ENCODE measurements around the gene ZFR.

The ZFR gene

GRCh38 chr5:32465076-32465475 lies 20.5 kb upstream of the ZFR start:
- no peak for DNase-seq (ENCODE audit: low read depth)
- in situ Hi-C loops (cut with HindIII; ENCODE audit: low sequenced_read_pairs): no loop called here
- TF ChIP-seq, protein P1, sequence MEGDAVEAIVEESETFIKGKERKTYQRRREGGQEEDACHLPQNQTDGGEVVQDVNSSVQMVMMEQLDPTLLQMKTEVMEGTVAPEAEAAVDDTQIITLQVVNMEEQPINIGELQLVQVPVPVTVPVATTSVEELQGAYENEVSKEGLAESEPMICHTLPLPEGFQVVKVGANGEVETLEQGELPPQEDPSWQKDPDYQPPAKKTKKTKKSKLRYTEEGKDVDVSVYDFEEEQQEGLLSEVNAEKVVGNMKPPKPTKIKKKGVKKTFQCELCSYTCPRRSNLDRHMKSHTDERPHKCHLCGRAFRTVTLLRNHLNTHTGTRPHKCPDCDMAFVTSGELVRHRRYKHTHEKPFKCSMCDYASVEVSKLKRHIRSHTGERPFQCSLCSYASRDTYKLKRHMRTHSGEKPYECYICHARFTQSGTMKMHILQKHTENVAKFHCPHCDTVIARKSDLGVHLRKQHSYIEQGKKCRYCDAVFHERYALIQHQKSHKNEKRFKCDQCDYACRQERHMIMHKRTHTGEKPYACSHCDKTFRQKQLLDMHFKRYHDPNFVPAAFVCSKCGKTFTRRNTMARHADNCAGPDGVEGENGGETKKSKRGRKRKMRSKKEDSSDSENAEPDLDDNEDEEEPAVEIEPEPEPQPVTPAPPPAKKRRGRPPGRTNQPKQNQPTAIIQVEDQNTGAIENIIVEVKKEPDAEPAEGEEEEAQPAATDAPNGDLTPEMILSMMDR (IDR thresholded peaks at IDR 0.05; ENCODE audit: low read depth, low read length, missing control alignments): no peak
- no peak overlapping the region for H3K4me3 ChIP-seq (ENCODE audit: low read depth, low read length)

GRCh38 chr5:32462618-32463017 lies 18.1 kb upstream of the ZFR start:
- TF ChIP-seq, protein P1 (IDR thresholded peaks at IDR 0.05; ENCODE audit: low read depth, low read length, missing control alignments): no peak
- DNase-seq (ENCODE audit: low read depth): no peak
- no peak overlapping the region for H3K4me3 ChIP-seq (ENCODE audit: low read depth, low read length)
- in situ Hi-C loops (cut with HindIII; ENCODE audit: low sequenced_read_pairs): loop anchor here (5.0 kb wide), 1 partner anchor 45 kb away; no protein-coding TSS in a partner anchor

DNA sequence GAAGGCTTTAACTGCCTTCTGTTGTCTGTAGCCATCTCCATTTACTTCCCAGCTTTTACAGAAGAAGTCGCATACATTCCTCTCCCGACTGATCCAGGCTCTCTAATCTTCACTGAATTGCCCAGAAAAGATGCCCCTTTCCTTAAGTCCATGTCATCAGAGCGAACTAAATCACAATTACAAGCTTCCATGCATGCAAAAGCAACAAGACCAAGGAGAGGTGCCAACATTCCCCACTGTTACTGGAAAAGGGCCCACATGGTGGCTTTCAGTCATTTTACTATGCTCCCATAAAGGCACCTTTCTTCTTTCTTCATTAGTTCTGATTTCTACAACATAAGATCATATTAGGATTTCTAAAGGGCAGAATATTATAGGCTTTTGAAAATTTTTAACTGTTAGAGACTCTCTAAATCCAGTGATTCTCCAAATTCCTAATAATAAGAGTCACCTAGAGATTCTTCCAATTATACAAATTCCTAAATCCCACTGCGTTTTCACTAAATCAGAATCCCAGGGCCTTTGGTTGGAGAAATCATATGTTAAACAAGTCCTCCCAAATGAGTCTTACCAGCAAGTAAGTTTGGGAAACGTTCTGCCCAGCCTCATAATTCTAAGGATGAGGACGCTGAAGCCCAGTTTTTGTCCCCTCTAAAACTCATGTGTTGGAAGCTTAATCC lies 17.0 kb upstream of the ZFR start:
- H3K4me3 ChIP-seq (ENCODE audit: low read depth, low read length): no peak overlapping the region
- peak; percentile 27 for DNase-seq (ENCODE audit: low read depth)
- in situ Hi-C loops (cut with HindIII; ENCODE audit: low sequenced_read_pairs): loop anchor here (5.0 kb wide), 1 partner anchor 44 kb away; no protein-coding TSS in a partner anchor
- TF ChIP-seq, protein P1 (IDR thresholded peaks at IDR 0.05; ENCODE audit: low read depth, low read length, missing control alignments): no peak

- DNase-seq (ENCODE audit: low read depth): no peak
- in situ Hi-C loops (cut with HindIII; ENCODE audit: low sequenced_read_pairs): loop anchor here (5.0 kb wide), 1 partner anchor 43 kb away; no protein-coding TSS in a partner anchor
- TF ChIP-seq, protein P1 (IDR thresholded peaks at IDR 0.05; ENCODE audit: low read depth, low read length, missing control alignments): no peak
- H3K4me3 ChIP-seq (ENCODE audit: low read depth, low read length): no peak overlapping the region
Measured at GRCh38 chr5:32460702-32461101, 16.2 kb upstream of the ZFR start.

GRCh38 chr5:32458880-32459495 lies 14.4 kb upstream of the ZFR start:
- DNase-seq (ENCODE audit: low read depth): no peak
- H3K4me3 ChIP-seq (ENCODE audit: low read depth, low read length): no peak overlapping the region
- TF ChIP-seq, protein P1 (IDR thresholded peaks at IDR 0.05; ENCODE audit: low read depth, low read length, missing control alignments): no peak
- in situ Hi-C loops (cut with HindIII; ENCODE audit: low sequenced_read_pairs): no loop called here

- DNase-seq (ENCODE audit: low read depth): no peak
- H3K4me3 ChIP-seq (ENCODE audit: low read depth, low read length): no peak overlapping the region
- TF ChIP-seq, protein P1 (IDR thresholded peaks at IDR 0.05; ENCODE audit: low read depth, low read length, missing control alignments): no peak
- in situ Hi-C loops (cut with HindIII; ENCODE audit: low sequenced_read_pairs): no loop called here
Measured at GRCh38 chr5:32455311-32455710, 10.8 kb upstream of the ZFR start.
